ENCODE results near the gene ZKSCAN8. TPM values are rescaled to one million over a fixed set of nuclear protein-coding genes. Genes with fewer than 3 reads are reported as not detected.

ZKSCAN8 gene
- total RNA-seq, 1 experiment from 2014 or later, result 12.0 TPM

DNA sequence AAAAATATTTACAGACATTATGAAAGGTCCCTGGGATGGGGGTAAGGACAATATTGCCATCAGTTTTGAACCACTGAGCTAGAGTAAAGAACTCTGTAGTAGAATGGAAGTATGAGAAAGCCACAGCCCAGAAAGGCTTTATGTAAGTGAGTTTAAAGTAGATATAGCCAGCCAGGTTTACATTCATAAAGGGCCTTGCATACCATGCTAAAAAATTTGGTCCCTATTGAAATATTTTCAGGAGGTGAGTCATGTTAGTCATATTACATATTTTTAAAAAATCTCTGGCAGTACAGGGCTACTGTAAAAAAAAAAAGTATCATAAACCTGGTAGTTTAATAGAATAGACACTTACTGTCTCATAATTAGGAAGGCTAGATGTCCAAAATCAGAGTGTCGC is 3.5 kb downstream of the ZKSCAN8 start:
- H3F3A ChIP-seq (ENCODE audit: low read length, unreplicated experiment), result no peaks in the 10 kb centered on the region
- peaks cover 60% of the 10 kb centered on the region for H3K79me2 ChIP-seq (ENCODE audit: low read length)
- DNase-seq, result peak; percentile 10
- no peaks in the 10 kb centered on the region for H3K27me3 ChIP-seq (ENCODE audit: low read length)
- no TSS peak for BruUV-seq (replicated peaks)
- H3K27ac ChIP-seq (ENCODE audit: low read length), result no peak overlapping the region
- H4K20me1 ChIP-seq (ENCODE audit: low read length), result peaks cover 12% of the 10 kb centered on the region
- H3K9me2 ChIP-seq (replicated peaks; ENCODE audit: low read length), result no peaks in the 10 kb centered on the region
- ATAC-seq, result no peak
- CTCF ChIA-PET, result no interaction called here
- TF ChIP-seq EZH2phosphoT487 (IDR thresholded peaks at IDR 0.05; ENCODE audit: borderline replicate concordance, low read length), result no peak
- TF ChIP-seq EZH2 (IDR thresholded peaks at IDR 0.05; ENCODE audit: low read length, unreplicated experiment), result no peak
- TF ChIP-seq, protein P1, sequence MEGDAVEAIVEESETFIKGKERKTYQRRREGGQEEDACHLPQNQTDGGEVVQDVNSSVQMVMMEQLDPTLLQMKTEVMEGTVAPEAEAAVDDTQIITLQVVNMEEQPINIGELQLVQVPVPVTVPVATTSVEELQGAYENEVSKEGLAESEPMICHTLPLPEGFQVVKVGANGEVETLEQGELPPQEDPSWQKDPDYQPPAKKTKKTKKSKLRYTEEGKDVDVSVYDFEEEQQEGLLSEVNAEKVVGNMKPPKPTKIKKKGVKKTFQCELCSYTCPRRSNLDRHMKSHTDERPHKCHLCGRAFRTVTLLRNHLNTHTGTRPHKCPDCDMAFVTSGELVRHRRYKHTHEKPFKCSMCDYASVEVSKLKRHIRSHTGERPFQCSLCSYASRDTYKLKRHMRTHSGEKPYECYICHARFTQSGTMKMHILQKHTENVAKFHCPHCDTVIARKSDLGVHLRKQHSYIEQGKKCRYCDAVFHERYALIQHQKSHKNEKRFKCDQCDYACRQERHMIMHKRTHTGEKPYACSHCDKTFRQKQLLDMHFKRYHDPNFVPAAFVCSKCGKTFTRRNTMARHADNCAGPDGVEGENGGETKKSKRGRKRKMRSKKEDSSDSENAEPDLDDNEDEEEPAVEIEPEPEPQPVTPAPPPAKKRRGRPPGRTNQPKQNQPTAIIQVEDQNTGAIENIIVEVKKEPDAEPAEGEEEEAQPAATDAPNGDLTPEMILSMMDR (conservative IDR thresholded peaks at IDR 0.05; ENCODE audit: low read depth, low read length), result no peak
- no peaks in the 10 kb centered on the region for H3K9me3 ChIP-seq (ENCODE audit: low read length)
- H3K4me1 ChIP-seq (ENCODE audit: insufficient read depth, low read length), result peaks cover 15% of the 10 kb centered on the region
- H3K36me3 ChIP-seq (ENCODE audit: low read depth, low read length), result peaks cover 51% of the 10 kb centered on the region
- H3K4me2 ChIP-seq (ENCODE audit: low read length), result no peak overlapping the region
- POLR2A ChIA-PET (ENCODE audit: unreplicated experiment), result interaction anchor here (0.6 kb wide), 1 partner anchor 21 kb away, joined by 3 read pairs; the partner anchor contains the start of gene ZSCAN16
- H3K9ac ChIP-seq (ENCODE audit: low read length), result no peak overlapping the region
- H3K4me3 ChIP-seq (ENCODE audit: low read length), result no peak overlapping the region
- intact Hi-C loops (cut with micrococcal nuclease), result no loop called here
- H2AFZ ChIP-seq (ENCODE audit: low read length), result no peak overlapping the region

DNA sequence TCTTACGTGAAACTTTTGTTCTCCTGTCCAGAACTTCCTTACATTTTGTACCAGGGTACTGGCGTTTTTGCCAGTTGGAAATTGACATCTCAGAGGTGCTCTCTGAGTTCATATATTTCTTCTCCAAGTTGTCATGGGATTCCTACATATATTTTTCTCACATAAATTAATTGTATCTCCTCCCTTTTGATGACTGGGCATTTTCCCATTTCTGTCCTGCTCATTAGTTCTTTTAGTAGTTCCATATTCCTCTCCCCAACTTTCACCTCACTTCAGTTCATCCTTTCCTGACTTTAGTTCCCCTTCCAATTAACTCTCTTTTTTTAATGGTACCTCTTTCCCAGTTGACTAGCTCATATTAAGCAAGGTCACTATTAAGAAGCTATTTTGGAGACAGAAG is 10.8 kb downstream of the ZKSCAN8 start:
- Histone ChIP-seq H3K36me3 (ENCODE audit: low read depth, low read length) (peaks cover 87% of the 10 kb centered on the region), H4K20me1 (ENCODE audit: low read length) (no peaks in the 10 kb centered on the region), H3F3A (ENCODE audit: low read length, unreplicated experiment) (no peaks in the 10 kb centered on the region), H3K4me2 (ENCODE audit: low read length) (no peak overlapping the region), H2AFZ (ENCODE audit: low read length) (no peak overlapping the region), H3K79me2 (ENCODE audit: low read length) (0 out of 2 replicates have a peak, but pooled peaks cover 3% of the 10 kb centered on the region), H3K27ac (ENCODE audit: low read length) (no peak overlapping the region), H3K9ac (ENCODE audit: low read length) (no peak overlapping the region), H3K27me3 (ENCODE audit: low read length) (no peaks in the 10 kb centered on the region), H3K4me3 (ENCODE audit: low read length) (no peak overlapping the region), H3K4me1 (ENCODE audit: insufficient read depth, low read length) (no peaks in the 10 kb centered on the region), H3K9me2 (replicated peaks; ENCODE audit: low read length) (no peaks in the 10 kb centered on the region), H3K9me3 (ENCODE audit: low read length) (no peaks in the 10 kb centered on the region)
- ATAC-seq (no peak), DNase-seq (no peak)
- CTCF ChIA-PET, result no interaction called here
- BruUV-seq (replicated peaks), result no TSS peak
- intact Hi-C loops (cut with micrococcal nuclease), result no loop called here
- POLR2A ChIA-PET (ENCODE audit: unreplicated experiment), result no interaction called here
- TF ChIP-seq EZH2phosphoT487 (IDR thresholded peaks at IDR 0.05; ENCODE audit: borderline replicate concordance, low read length), result no peak
- no peak for TF ChIP-seq EZH2 (IDR thresholded peaks at IDR 0.05; ENCODE audit: low read length, unreplicated experiment)
- TF ChIP-seq, protein P1 (conservative IDR thresholded peaks at IDR 0.05; ENCODE audit: low read depth, low read length), result no peak

DNA sequence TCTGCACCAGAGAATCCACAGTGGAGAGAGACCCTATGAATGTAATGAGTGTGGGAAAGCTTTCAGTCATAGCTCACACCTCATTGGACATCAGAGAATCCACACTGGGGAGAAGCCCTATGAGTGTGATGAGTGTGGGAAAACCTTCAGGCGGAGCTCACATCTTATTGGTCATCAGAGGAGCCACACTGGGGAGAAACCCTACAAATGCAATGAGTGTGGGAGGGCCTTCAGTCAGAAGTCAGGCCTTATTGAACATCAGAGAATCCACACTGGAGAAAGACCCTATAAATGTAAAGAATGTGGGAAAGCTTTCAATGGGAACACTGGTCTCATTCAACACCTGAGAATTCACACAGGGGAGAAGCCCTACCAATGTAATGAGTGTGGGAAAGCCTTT is 11.9 kb downstream of the ZKSCAN8 start:
- TF ChIP-seq EZH2phosphoT487 (IDR thresholded peaks at IDR 0.05; ENCODE audit: borderline replicate concordance, low read length) (no peak), EZH2 (IDR thresholded peaks at IDR 0.05; ENCODE audit: low read length, unreplicated experiment) (no peak)
- TF ChIP-seq, protein P1 (conservative IDR thresholded peaks at IDR 0.05; ENCODE audit: low read depth, low read length), result no peak
- ATAC-seq (no peak), DNase-seq (no peak)
- H3K4me1 ChIP-seq (ENCODE audit: insufficient read depth, low read length), result no peaks in the 10 kb centered on the region
- no peaks in the 10 kb centered on the region for H3K9me3 ChIP-seq (ENCODE audit: low read length)
- H3K36me3 ChIP-seq (ENCODE audit: low read depth, low read length), result peaks cover 77% of the 10 kb centered on the region
- intact Hi-C loops (cut with micrococcal nuclease), result no loop called here
- H4K20me1 ChIP-seq (ENCODE audit: low read length), result no peaks in the 10 kb centered on the region
- no peak overlapping the region for H2AFZ ChIP-seq (ENCODE audit: low read length)
- no peaks in the 10 kb centered on the region for H3K79me2 ChIP-seq (ENCODE audit: low read length)
- no peaks in the 10 kb centered on the region for H3K9me2 ChIP-seq (replicated peaks; ENCODE audit: low read length)
- no peaks in the 10 kb centered on the region for H3K27me3 ChIP-seq (ENCODE audit: low read length)
- no peak overlapping the region for H3K27ac ChIP-seq (ENCODE audit: low read length)
- BruUV-seq (replicated peaks), result no TSS peak
- ChIA-PET POLR2A (ENCODE audit: unreplicated experiment) (no interaction called here), CTCF (no interaction called here)
- no peaks in the 10 kb centered on the region for H3F3A ChIP-seq (ENCODE audit: low read length, unreplicated experiment)
- H3K9ac ChIP-seq (ENCODE audit: low read length), result no peak overlapping the region
- H3K4me2 ChIP-seq (ENCODE audit: low read length), result no peak overlapping the region
- no peak overlapping the region for H3K4me3 ChIP-seq (ENCODE audit: low read length)

Data from PC-3 (cell line).